Measurements from ENCODE around the gene TBX1.

TBX1 gene

GRCh38 chr22:19738664-19739447 is 21.7 kb upstream of the TBX1 start:
- Histone ChIP-seq H3K9me3 (ENCODE audit: control insufficient read depth, low read length) (no peaks in the 10 kb centered on the region), H3K27ac (ENCODE audit: insufficient read depth, low read depth, low read length, poor library complexity, severe bottlenecking) (no peak overlapping the region), H3K36me3 (ENCODE audit: control insufficient read depth, insufficient read depth, low read length) (no peaks in the 10 kb centered on the region), H3K4me1 (ENCODE audit: control insufficient read depth, insufficient read depth, low read length) (peaks cover 32% of the 10 kb centered on the region), H3K27me3 (ENCODE audit: control insufficient read depth, insufficient read depth, low read length, poor library complexity, severe bottlenecking) (no peaks in the 10 kb centered on the region), H3K4me3 (ENCODE audit: insufficient read depth, low read depth, low read length) (no peak overlapping the region)
- 81 to 83% methylated on average over 30 to 31 of the region's 31 CpGs for WGBS, 2 experiments

GRCh38 chr22:19739448-19739895 is 21.1 kb upstream of the TBX1 start:
- no peak overlapping the region for H3K27ac ChIP-seq (ENCODE audit: insufficient read depth, low read depth, low read length, poor library complexity, severe bottlenecking)
- H3K4me3 ChIP-seq (ENCODE audit: insufficient read depth, low read depth, low read length) = no peak overlapping the region
- WGBS, 2 experiments = 84 to 85% methylated on average over 16 of the region's 16 CpGs
- no peaks in the 10 kb centered on the region for H3K36me3 ChIP-seq (ENCODE audit: control insufficient read depth, insufficient read depth, low read length)
- H3K4me1 ChIP-seq (ENCODE audit: control insufficient read depth, insufficient read depth, low read length) = peaks cover 32% of the 10 kb centered on the region
- H3K27me3 ChIP-seq (ENCODE audit: control insufficient read depth, insufficient read depth, low read length, poor library complexity, severe bottlenecking) = no peaks in the 10 kb centered on the region
- H3K9me3 ChIP-seq (ENCODE audit: control insufficient read depth, low read length) = no peaks in the 10 kb centered on the region

- Histone ChIP-seq H3K27me3 (ENCODE audit: control insufficient read depth, insufficient read depth, low read length, poor library complexity, severe bottlenecking) (no peaks in the 10 kb centered on the region), H3K9me3 (ENCODE audit: control insufficient read depth, low read length) (no peaks in the 10 kb centered on the region), H3K27ac (ENCODE audit: insufficient read depth, low read depth, low read length, poor library complexity, severe bottlenecking) (no peak overlapping the region), H3K4me3 (ENCODE audit: insufficient read depth, low read depth, low read length) (no peak overlapping the region), H3K36me3 (ENCODE audit: control insufficient read depth, insufficient read depth, low read length) (no peaks in the 10 kb centered on the region), H3K4me1 (ENCODE audit: control insufficient read depth, insufficient read depth, low read length) (peaks cover 32% of the 10 kb centered on the region)
- WGBS, 2 experiments = 93% methylated on average over 7 of the region's 7 CpGs
Observed at GRCh38 chr22:19739911-19740449, 20.6 kb upstream of the TBX1 start.

- no peaks in the 10 kb centered on the region for H3K36me3 ChIP-seq (ENCODE audit: control insufficient read depth, insufficient read depth, low read length)
- no peaks in the 10 kb centered on the region for H3K27me3 ChIP-seq (ENCODE audit: control insufficient read depth, insufficient read depth, low read length, poor library complexity, severe bottlenecking)
- peaks cover 32% of the 10 kb centered on the region for H3K4me1 ChIP-seq (ENCODE audit: control insufficient read depth, insufficient read depth, low read length)
- WGBS, 2 experiments = 88 to 89% methylated on average over 15 of the region's 15 CpGs
- H3K9me3 ChIP-seq (ENCODE audit: control insufficient read depth, low read length) = no peaks in the 10 kb centered on the region
- H3K27ac ChIP-seq (ENCODE audit: insufficient read depth, low read depth, low read length, poor library complexity, severe bottlenecking) = no peak overlapping the region
- H3K4me3 ChIP-seq (ENCODE audit: insufficient read depth, low read depth, low read length) = no peak overlapping the region
Observed at GRCh38 chr22:19740586-19740985, 20.0 kb upstream of the TBX1 start.

GRCh38 chr22:19741053-19741452 is 19.5 kb upstream of the TBX1 start:
- no peak overlapping the region for H3K27ac ChIP-seq (ENCODE audit: insufficient read depth, low read depth, low read length, poor library complexity, severe bottlenecking)
- H3K27me3 ChIP-seq (ENCODE audit: control insufficient read depth, insufficient read depth, low read length, poor library complexity, severe bottlenecking) = no peaks in the 10 kb centered on the region
- no peaks in the 10 kb centered on the region for H3K9me3 ChIP-seq (ENCODE audit: control insufficient read depth, low read length)
- no peak overlapping the region for H3K4me3 ChIP-seq (ENCODE audit: insufficient read depth, low read depth, low read length)
- WGBS, 2 experiments = 94% methylated on average over 7 of the region's 7 CpGs
- H3K4me1 ChIP-seq (ENCODE audit: control insufficient read depth, insufficient read depth, low read length) = peaks cover 36% of the 10 kb centered on the region
- H3K36me3 ChIP-seq (ENCODE audit: control insufficient read depth, insufficient read depth, low read length) = no peaks in the 10 kb centered on the region

- H3K4me1 ChIP-seq (ENCODE audit: control insufficient read depth, insufficient read depth, low read length) = peaks cover 26% of the 10 kb centered on the region
- H3K27me3 ChIP-seq (ENCODE audit: control insufficient read depth, insufficient read depth, low read length, poor library complexity, severe bottlenecking) = no peaks in the 10 kb centered on the region
- no peak overlapping the region for H3K4me3 ChIP-seq (ENCODE audit: insufficient read depth, low read depth, low read length)
- H3K9me3 ChIP-seq (ENCODE audit: control insufficient read depth, low read length) = no peaks in the 10 kb centered on the region
- H3K36me3 ChIP-seq (ENCODE audit: control insufficient read depth, insufficient read depth, low read length) = no peaks in the 10 kb centered on the region
- WGBS, 2 experiments = 92% methylated on average over 21 of the region's 21 CpGs
- H3K27ac ChIP-seq (ENCODE audit: insufficient read depth, low read depth, low read length, poor library complexity, severe bottlenecking) = no peak overlapping the region
Observed at GRCh38 chr22:19742160-19743066, 18.2 kb upstream of the TBX1 start.

GRCh38 chr22:19743081-19743480 is 17.5 kb upstream of the TBX1 start:
- no peaks in the 10 kb centered on the region for H3K27me3 ChIP-seq (ENCODE audit: control insufficient read depth, insufficient read depth, low read length, poor library complexity, severe bottlenecking)
- no peak overlapping the region for H3K4me3 ChIP-seq (ENCODE audit: insufficient read depth, low read depth, low read length)
- WGBS, 2 experiments = 93 to 94% methylated on average over 6 of the region's 6 CpGs
- no peaks in the 10 kb centered on the region for H3K9me3 ChIP-seq (ENCODE audit: control insufficient read depth, low read length)
- H3K36me3 ChIP-seq (ENCODE audit: control insufficient read depth, insufficient read depth, low read length) = no peaks in the 10 kb centered on the region
- peaks cover 19% of the 10 kb centered on the region for H3K4me1 ChIP-seq (ENCODE audit: control insufficient read depth, insufficient read depth, low read length)
- no peak overlapping the region for H3K27ac ChIP-seq (ENCODE audit: insufficient read depth, low read depth, low read length, poor library complexity, severe bottlenecking)

- no peaks in the 10 kb centered on the region for H3K27me3 ChIP-seq (ENCODE audit: control insufficient read depth, insufficient read depth, low read length, poor library complexity, severe bottlenecking)
- H3K36me3 ChIP-seq (ENCODE audit: control insufficient read depth, insufficient read depth, low read length) = no peaks in the 10 kb centered on the region
- 90 to 95% methylated on average over 4 of the region's 4 CpGs for WGBS, 2 experiments
- no peak overlapping the region for H3K4me3 ChIP-seq (ENCODE audit: insufficient read depth, low read depth, low read length)
- no peaks in the 10 kb centered on the region for H3K9me3 ChIP-seq (ENCODE audit: control insufficient read depth, low read length)
- no peak overlapping the region for H3K27ac ChIP-seq (ENCODE audit: insufficient read depth, low read depth, low read length, poor library complexity, severe bottlenecking)
- peaks cover 14% of the 10 kb centered on the region for H3K4me1 ChIP-seq (ENCODE audit: control insufficient read depth, insufficient read depth, low read length)
Observed at GRCh38 chr22:19743651-19744050, 16.9 kb upstream of the TBX1 start.

- Histone ChIP-seq H3K27ac (ENCODE audit: insufficient read depth, low read depth, low read length, poor library complexity, severe bottlenecking) (no peak overlapping the region), H3K9me3 (ENCODE audit: control insufficient read depth, low read length) (no peaks in the 10 kb centered on the region), H3K27me3 (ENCODE audit: control insufficient read depth, insufficient read depth, low read length, poor library complexity, severe bottlenecking) (no peaks in the 10 kb centered on the region), H3K36me3 (ENCODE audit: control insufficient read depth, insufficient read depth, low read length) (no peaks in the 10 kb centered on the region), H3K4me1 (ENCODE audit: control insufficient read depth, insufficient read depth, low read length) (peaks cover 14% of the 10 kb centered on the region), H3K4me3 (ENCODE audit: insufficient read depth, low read depth, low read length) (no peak overlapping the region)
- 89 to 91% methylated on average over 13 of the region's 13 CpGs for WGBS, 2 experiments
Observed at GRCh38 chr22:19744350-19745006, 16.1 kb upstream of the TBX1 start.
